K562 (cell line): ENCODE measurements around the gene SPINT2. TPM values are rescaled to one million over a fixed set of nuclear protein-coding genes. Genes with fewer than 3 reads are reported as not detected.

Source experiments
- ATAC-seq: fragments of 200-7000 bp; cut with Tn5 transposase; 3 replicates; pipeline ENCODE4 v1.9.1; 2020; ENCODE audit warnings: moderate library complexity
- BruUV-seq: library from RNA; stranded (reverse); fragments of 400-500 nt; replicated peaks from 2 replicates; lab custom pipeline; 2021; lab: Mats Ljungman, UMichigan
- CTCF ChIA-PET: fragments of 300-600 bp; formaldehyde crosslinking; extraction: SDS; loops from one replicate; lab custom pipeline; 2021; ENCODE audit warnings: low intra/inter-chr PET ratio; lab: Yijun Ruan, JAX
- POLR2A ChIA-PET: fragments of 300-600, 350-650 bp; sonication (Branson Sonifier 250); formaldehyde crosslinking; extraction: SDS; loops from one replicate; lab custom pipeline; 2021; ENCODE audit warnings: antibody characterized with exemption, inconsistent platforms; lab: Yijun Ruan, JAX
- DNase-seq, 4 experiments: peaks; one replicate each; pipeline versions ENCODE4 v3.0.0 to v3.0.0-alpha.2; 2011 to 2018; ENCODE audit warnings: low spot score in 3 of 4, mixed read lengths in 3 of 4; ENCODE audit errors: extremely low read depth in 1 of 4
- FAIRE-seq: peaks from 2 replicates; lab custom pipeline; 2011; peaks lifted over from hg19 to GRCh38; lab: Jason Lieb, UNC
- H2AFZ ChIP-seq: 2 replicates; pipeline ENCODE4 v1.6.0; 2011; ENCODE audit warnings: low read depth, low read length, control low read depth, inconsistent platforms
- H3K27ac ChIP-seq: fragments of 200-600 bp; 3 replicates; pipeline ENCODE4 v1.8.0; 2011; ENCODE audit warnings: low read depth, mild to moderate bottlenecking, control low read depth, inconsistent platforms, low read length, moderate library complexity, mixed read lengths; ENCODE audit errors: extremely low read depth
- H3K27me3 ChIP-seq, 2 experiments: fragments of 300-600 bp in 1 of 2; 2 replicates in 1 of 2; 3 replicates in 1 of 2; pipeline versions ENCODE4 v1.6.0 to v1.8.0; 2011; ENCODE audit warnings: inconsistent platforms in 2 of 2, low read length in 2 of 2, mild to moderate bottlenecking in 1 of 2, mixed read lengths in 1 of 2, moderate library complexity in 1 of 2; ENCODE audit not compliant: control insufficient read depth in 2 of 2, insufficient read depth in 2 of 2
- H3K36me3 ChIP-seq: fragments of 300-600 bp; 3 replicates; pipeline ENCODE4 v1.8.0; 2011; ENCODE audit warnings: mild to moderate bottlenecking, low read length, inconsistent platforms; ENCODE audit not compliant: control insufficient read depth, insufficient read depth
- H3K4me1 ChIP-seq, 2 experiments: fragments of 200-600 bp in 1 of 2; replicated peaks in 1 of 2; 2 replicates in 1 of 2; 3 replicates in 1 of 2; pipeline versions ENCODE4 v1.5.1 to v1.8.0; 2011; ENCODE audit warnings: inconsistent platforms in 2 of 2, low read length in 2 of 2, mild to moderate bottlenecking in 1 of 2, mixed read lengths in 1 of 2, moderate library complexity in 1 of 2; ENCODE audit not compliant: control insufficient read depth in 2 of 2, insufficient read depth in 2 of 2
- H3K4me2 ChIP-seq: 2 replicates; pipeline ENCODE4 v1.6.1; 2011; ENCODE audit warnings: low read length, control low read depth, inconsistent platforms, mixed read lengths; ENCODE audit not compliant: insufficient read depth
- H3K4me3 ChIP-seq: fragments of 200-600 bp; sonication (generic), shearing (Covaris generic); 2 replicates; pipeline ENCODE4 v1.5.1; 2016; ENCODE audit warnings: control low read depth, inconsistent platforms
- H3K79me2 ChIP-seq: fragments of 200-600 bp; 3 replicates; pipeline ENCODE4 v1.8.0; 2011; ENCODE audit warnings: low read length, inconsistent platforms; ENCODE audit not compliant: control insufficient read depth, insufficient read depth
- H3K9ac ChIP-seq, 2 experiments: 2 replicates each; pipeline versions ENCODE4 v1.6.0 to v1.6.1; 2011; ENCODE audit warnings: low read depth in 2 of 2, low read length in 2 of 2, control low read depth in 1 of 2, inconsistent platforms in 1 of 2, mild to moderate bottlenecking in 1 of 2, mixed read lengths in 1 of 2; ENCODE audit not compliant: insufficient read depth in 1 of 2
- H3K9me1 ChIP-seq: one replicate; pipeline ENCODE4 v1.6.0; 2011; ENCODE audit warnings: inconsistent platforms, mild to moderate bottlenecking, low read length, moderate library complexity; ENCODE audit not compliant: control insufficient read depth, insufficient read depth
- H3K9me3 ChIP-seq: replicated peaks from 2 replicates; pipeline ENCODE4 v1.5.1; 2011; ENCODE audit warnings: low read depth, low read length, inconsistent platforms; ENCODE audit not compliant: control insufficient read depth, insufficient read depth
- H4K20me1 ChIP-seq: replicated peaks from 2 replicates; pipeline ENCODE4 v1.6.1; 2011; ENCODE audit warnings: low read length, inconsistent platforms, mixed read lengths; ENCODE audit not compliant: control insufficient read depth, insufficient read depth
- DMBX1 ChIP-seq: fragments of 250-450 bp; sonication (Bioruptor Pico); IDR thresholded peaks from 2 replicates; pipeline ENCODE4 v1.8.0; 2022; ENCODE audit warnings: inconsistent platforms, mild to moderate bottlenecking, moderate library complexity, borderline replicate concordance
- EGR1 ChIP-seq: fragments of 450-650 bp; conservative IDR thresholded peaks from 2 replicates; pipeline ENCODE4 v1.6.1; 2017; ENCODE audit warnings: mild to moderate bottlenecking
- ELF4 ChIP-seq: fragments of 450-650 bp; formaldehyde crosslinking; IDR thresholded peaks from 2 replicates; pipeline ENCODE4 v1.4.0; 2022; ENCODE audit warnings: missing genetic modification characterization
- MECOM ChIP-seq: fragments of 250-450 bp; sonication (Bioruptor Pico); IDR thresholded peaks from 2 replicates; pipeline ENCODE4 v1.8.0; 2022; ENCODE audit warnings: inconsistent platforms
- MEIS2 ChIP-seq: fragments of 450-650 bp; IDR thresholded peaks from 2 replicates; pipeline ENCODE4 v1.6.1; 2014; ENCODE audit warnings: mild to moderate bottlenecking; ENCODE audit not compliant: partially characterized antibody
- PTTG1 ChIP-seq: fragments of 450-650 bp; IDR thresholded peaks from 2 replicates; pipeline ENCODE4 v1.6.1; 2016; ENCODE audit warnings: low read depth, mild to moderate bottlenecking, missing genetic modification characterization, missing compliant biosample characterization
- U2AF2 ChIP-seq: fragments of 200-400 bp; formaldehyde crosslinking; optimal IDR thresholded peaks from 2 replicates; pipeline ENCODE3; 2017; ENCODE audit warnings: low read depth, mild to moderate bottlenecking, low read length
- XRCC3 ChIP-seq: fragments of 450-650 bp; IDR thresholded peaks from 2 replicates; pipeline ENCODE4 v1.6.1; 2017; ENCODE audit warnings: mild to moderate bottlenecking, moderate library complexity
- ZBTB17 ChIP-seq: fragments of 450-650 bp; formaldehyde crosslinking; IDR thresholded peaks from 2 replicates; pipeline ENCODE4 v1.4.0; 2020; ENCODE audit warnings: mild to moderate bottlenecking
- ZKSCAN1 ChIP-seq: fragments of 150-350 bp; IDR thresholded peaks from 2 replicates; pipeline ENCODE4 v1.6.1; 2016; ENCODE audit warnings: low read depth, low read length
- WGBS: fragments of 100-300 bp; shearing (Covaris generic); methylation state at CpG from one replicate; pipeline ENCODE4 v1.1.6; 2016; ENCODE audit warnings: low coverage, mixed read lengths; ENCODE audit not compliant: insufficient coverage; ENCODE audit errors: missing lambda C conversion rate; 5-methylcytosine and 5-hydroxymethylcytosine counted together
- in situ Hi-C: fragments of 300-500 bp; cut with MboI; formaldehyde crosslinking; loops from 4 replicates; pipeline ENCODE4 v1.15.0; 2018; ENCODE audit warnings: inconsistent platforms, mixed read lengths
- intact Hi-C: fragments of 100-400 bp; cut with micrococcal nuclease; formaldehyde crosslinking; loops from 2 replicates; pipeline ENCODE4 v1.14.2; 2022
- polyA plus RNA-seq, 8 experiments: library from polyadenylated mRNA; depleted of rRNA in 4 of 8; stranded (reverse) in 5 of 8; unstranded in 3 of 8; fragments of >200 nt; fragmentation: Nextera tagmentation in 2 of 8; fragmentation: Illumina TruSeq in 1 of 8; extraction: Ambion mirVana in 2 of 8; extraction: Trizol in 1 of 8; gene quantifications; 2 replicates each; pipeline versions ENCODE4 v1.2.1 to v1.2.3, GENCODE V29; 2011 to 2014; ENCODE audit warnings: inconsistent platforms in 1 of 8, missing spikeins in 1 of 8
- total RNA-seq, 7 experiments: library from RNA; depleted of rRNA in 6 of 7; stranded (reverse); fragments of >200 nt in 6 of 7; fragmentation: Illumina TruSeq in 2 of 7; extraction: Trizol in 2 of 7; gene quantifications; 2 replicates each; pipeline versions ENCODE4 v1.2.1 to v1.2.3, GENCODE V29; 2011 to 2021; ENCODE audit warnings: low replicate concordance in 1 of 7
- TF ChIP-seq, protein P1 (sequence below): fragments of 250-450 bp; sonication (Bioruptor Pico); IDR thresholded peaks from 2 replicates; pipeline ENCODE4 v1.5.0; 2021
- TF ChIP-seq, protein P2 (sequence below): sonication (generic); formaldehyde crosslinking; IDR thresholded peaks from 2 replicates; pipeline ENCODE4 v1.5.0; 2020; ENCODE audit warnings: missing genetic modification reagents
- TF ChIP-seq, protein P3 (sequence below): fragments of 450-650 bp; IDR thresholded peaks from 2 replicates; pipeline ENCODE4 v1.6.1; 2016
- TF ChIP-seq, protein P4 (sequence below): sonication (generic); formaldehyde crosslinking; IDR thresholded peaks from 2 replicates; pipeline ENCODE4 v1.8.0; 2022; ENCODE audit warnings: missing genetic modification reagents, mild to moderate bottlenecking, moderate library complexity, borderline replicate concordance

The SPINT2 gene
- total and polyA plus RNA-seq, 9 of the 15 experiments (the other 6 are each of a cell fraction or from before 2014, with no cell fraction given): 0.65 to 4.5 (median 3.4) TPM

DNA sequence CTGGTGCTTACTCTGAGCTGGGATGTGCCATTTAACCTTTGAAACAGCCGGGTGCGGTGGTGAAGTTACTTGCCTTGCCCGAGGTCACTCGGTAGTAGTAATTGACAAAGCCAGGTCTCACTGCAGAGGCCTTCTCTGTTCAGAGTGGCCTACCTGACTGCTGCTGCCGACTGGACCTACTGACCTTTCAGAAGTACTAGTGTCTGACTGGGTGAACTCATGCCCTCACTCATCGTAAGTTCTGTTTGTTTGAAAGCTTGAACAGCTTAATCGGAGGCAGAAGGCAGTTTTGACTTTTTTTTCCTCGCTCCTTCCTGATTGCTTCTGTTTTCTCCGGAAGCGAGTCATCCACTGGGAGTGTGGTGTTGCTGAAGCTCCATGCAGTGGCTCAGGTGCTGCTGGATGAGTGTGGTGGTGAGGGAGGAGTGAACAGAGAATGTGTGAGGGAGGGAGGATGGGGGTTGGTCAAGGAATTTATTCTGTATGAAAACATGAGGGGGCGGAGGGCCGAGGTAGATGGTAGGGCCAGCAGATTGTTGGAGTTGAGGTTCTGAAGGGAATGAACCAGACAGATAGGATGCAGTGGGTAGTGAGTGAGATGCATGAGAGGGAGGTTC lies 2.7 kb downstream of the SPINT2 start (continued):
- TF ChIP-seq EGR1 (peak; percentile 90), DMBX1 (CRISPR knock-in tag) (no peak), ELF4 (CRISPR knock-in tag) (no peak)
- TF ChIP-seq, protein P1, sequence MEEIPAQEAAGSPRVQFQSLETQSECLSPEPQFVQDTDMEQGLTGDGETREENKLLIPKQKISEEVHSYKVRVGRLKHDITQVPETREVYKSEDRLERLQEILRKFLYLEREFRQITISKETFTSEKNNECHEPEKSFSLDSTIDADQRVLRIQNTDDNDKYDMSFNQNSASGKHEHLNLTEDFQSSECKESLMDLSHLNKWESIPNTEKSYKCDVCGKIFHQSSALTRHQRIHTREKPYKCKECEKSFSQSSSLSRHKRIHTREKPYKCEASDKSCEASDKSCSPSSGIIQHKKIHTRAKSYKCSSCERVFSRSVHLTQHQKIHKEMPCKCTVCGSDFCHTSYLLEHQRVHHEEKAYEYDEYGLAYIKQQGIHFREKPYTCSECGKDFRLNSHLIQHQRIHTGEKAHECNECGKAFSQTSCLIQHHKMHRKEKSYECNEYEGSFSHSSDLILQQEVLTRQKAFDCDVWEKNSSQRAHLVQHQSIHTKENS (CRISPR knock-in tag): no peak
- TF ChIP-seq, protein P2, sequence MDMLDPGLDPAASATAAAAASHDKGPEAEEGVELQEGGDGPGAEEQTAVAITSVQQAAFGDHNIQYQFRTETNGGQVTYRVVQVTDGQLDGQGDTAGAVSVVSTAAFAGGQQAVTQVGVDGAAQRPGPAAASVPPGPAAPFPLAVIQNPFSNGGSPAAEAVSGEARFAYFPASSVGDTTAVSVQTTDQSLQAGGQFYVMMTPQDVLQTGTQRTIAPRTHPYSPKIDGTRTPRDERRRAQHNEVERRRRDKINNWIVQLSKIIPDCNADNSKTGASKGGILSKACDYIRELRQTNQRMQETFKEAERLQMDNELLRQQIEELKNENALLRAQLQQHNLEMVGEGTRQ (CRISPR knock-in tag): no peak

DNA sequence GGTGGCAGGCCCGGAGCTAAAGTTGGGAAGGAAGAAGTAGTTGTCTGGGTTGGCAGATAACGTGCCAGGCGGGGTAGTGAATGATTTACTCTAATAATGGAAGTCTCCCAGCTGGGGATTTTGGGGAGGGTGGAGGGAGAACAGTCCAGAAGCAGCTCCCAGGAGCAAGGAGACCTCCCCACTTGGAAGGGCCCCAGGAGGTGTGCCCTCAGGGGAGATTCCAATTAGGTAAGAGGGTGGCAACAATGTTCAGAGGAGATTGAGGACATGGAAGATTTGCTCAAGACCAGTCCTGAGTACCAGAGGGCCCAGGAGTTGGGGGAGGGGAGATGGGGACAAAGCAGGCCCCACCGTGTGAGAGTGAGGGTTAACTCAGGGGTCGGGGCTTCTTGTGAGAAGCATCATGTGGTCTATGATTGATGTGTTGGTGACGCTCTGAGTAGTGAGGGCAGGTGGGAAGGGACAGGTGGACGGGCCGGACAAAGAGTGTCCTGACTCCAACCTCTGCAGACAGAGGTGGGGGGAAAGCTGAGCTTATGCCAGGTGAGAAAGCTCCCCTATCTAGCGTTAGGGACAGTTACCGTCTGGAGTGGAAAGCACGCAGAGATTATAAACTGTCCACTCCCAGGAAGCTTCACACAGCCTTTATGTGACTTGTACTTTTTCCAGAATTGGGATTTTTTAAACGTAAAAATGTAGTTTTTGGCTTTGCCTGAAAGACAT lies 3.5 kb downstream of the SPINT2 start:
- CTCF ChIA-PET: no interaction called here
- H3K9ac ChIP-seq: peak overlapping the region; percentile 40 to 41; a peak in 2 of 4 replicates
- no peak for FAIRE-seq
- TF ChIP-seq ZKSCAN1: no peak
- no peak for TF ChIP-seq XRCC3
- TF ChIP-seq, protein P3, sequence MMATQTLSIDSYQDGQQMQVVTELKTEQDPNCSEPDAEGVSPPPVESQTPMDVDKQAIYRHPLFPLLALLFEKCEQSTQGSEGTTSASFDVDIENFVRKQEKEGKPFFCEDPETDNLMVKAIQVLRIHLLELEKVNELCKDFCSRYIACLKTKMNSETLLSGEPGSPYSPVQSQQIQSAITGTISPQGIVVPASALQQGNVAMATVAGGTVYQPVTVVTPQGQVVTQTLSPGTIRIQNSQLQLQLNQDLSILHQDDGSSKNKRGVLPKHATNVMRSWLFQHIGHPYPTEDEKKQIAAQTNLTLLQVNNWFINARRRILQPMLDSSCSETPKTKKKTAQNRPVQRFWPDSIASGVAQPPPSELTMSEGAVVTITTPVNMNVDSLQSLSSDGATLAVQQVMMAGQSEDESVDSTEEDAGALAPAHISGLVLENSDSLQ: peak; percentile 53
- TF ChIP-seq U2AF2: no peak
- TF ChIP-seq MECOM (CRISPR knock-in tag): no peak
- TF ChIP-seq ZBTB17: no peak
- TF ChIP-seq MEIS2: peak; percentile 58
- TF ChIP-seq PTTG1: no peak
- TF ChIP-seq, protein P4, sequence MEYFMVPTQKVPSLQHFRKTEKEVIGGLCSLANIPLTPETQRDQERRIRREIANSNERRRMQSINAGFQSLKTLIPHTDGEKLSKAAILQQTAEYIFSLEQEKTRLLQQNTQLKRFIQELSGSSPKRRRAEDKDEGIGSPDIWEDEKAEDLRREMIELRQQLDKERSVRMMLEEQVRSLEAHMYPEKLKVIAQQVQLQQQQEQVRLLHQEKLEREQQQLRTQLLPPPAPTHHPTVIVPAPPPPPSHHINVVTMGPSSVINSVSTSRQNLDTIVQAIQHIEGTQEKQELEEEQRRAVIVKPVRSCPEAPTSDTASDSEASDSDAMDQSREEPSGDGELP (CRISPR knock-in tag): 0 out of 2 replicates have a peak, but pooled peaks have one; percentile 10
- H3K9me1 ChIP-seq: no peaks in the 10 kb centered on the region
- 39% methylated on average over 12 of the region's 12 CpGs for WGBS
- POLR2A ChIA-PET: interaction anchor here (0.7 to 1.7 kb wide), 7 partner anchors 9 to 63 kb away, joined by 3 to 4 read pairs (median 3); partner anchors contain the start of gene C19orf33
- peaks cover 47 to 62% of the 10 kb centered on the region in 2 experiments for H3K4me1 ChIP-seq
- no peaks in the 10 kb centered on the region for H3K79me2 ChIP-seq
- peak overlapping the region; percentile 84 for H2AFZ ChIP-seq
- no peaks in the 10 kb centered on the region for H3K27me3 ChIP-seq
- no TSS peak for BruUV-seq
- in situ Hi-C loops (no loop called here), intact Hi-C loops (no loop called here)
- peak overlapping the region; percentile 23; the same call in 1 of the 2 replicates for H3K4me2 ChIP-seq
- peak overlapping the region; percentile 56; the same call in 2 of the 3 replicates for H3K27ac ChIP-seq
- DNase-seq: no peak
- ATAC-seq: no peak
- no peaks in the 10 kb centered on the region for H3K36me3 ChIP-seq
- H3K9me3 ChIP-seq: no peaks in the 10 kb centered on the region
- no peak overlapping the region for H3K4me3 ChIP-seq
- no peaks in the 10 kb centered on the region for H4K20me1 ChIP-seq
